SU-DHL-6 (cell line): Measurements from ENCODE around the gene GALE.

Experiments
- CTCF ChIP-seq: fragments of 200-600 bp; sonication (generic); IDR thresholded peaks from one replicate; pipeline ENCODE4 v1.5.1; 2017; ENCODE audit warnings: antibody characterized with exemption, mild to moderate bottlenecking, low read length, moderate library complexity; ENCODE audit not compliant: insufficient read depth, poor library complexity, severe bottlenecking
- EZH2phosphoT487 ChIP-seq: fragments of 200-600 bp; sonication (generic), shearing (Covaris generic); conservative IDR thresholded peaks from 2 replicates; pipeline ENCODE4 v1.6.1; 2018; ENCODE audit warnings: mild to moderate bottlenecking, antibody characterized with exemption, low read length, moderate library complexity, mixed read lengths

- TF ChIP-seq CTCF: no peak
- no peak for TF ChIP-seq EZH2phosphoT487
Observed at GRCh38 chr1:23800400-23801337, at the start of gene GALE.
